Prostate gland (tissue), 2 donors: ENCODE results near the gene RFTN1.

Source experiments
- POLR2A ChIP-seq: fragments of 450-650 bp; IDR thresholded peaks from one replicate; pipeline ENCODE4 v1.6.1; 2016; ENCODE audit warnings: antibody characterized with exemption, mild to moderate bottlenecking
- POLR2AphosphoS5 ChIP-seq: sonication (generic); formaldehyde crosslinking; IDR thresholded peaks from one replicate; pipeline ENCODE4 v1.6.1; 2017; ENCODE audit warnings: antibody characterized with exemption
- TF ChIP-seq, protein P1 (sequence below), 4 experiments: fragments of 200-600 bp in 2 of 4; fragments of 450-650 bp in 2 of 4; sonication (generic) in 2 of 4; IDR thresholded peaks; 1 replicate in 3 of 4; 2 replicates in 1 of 4; pipeline ENCODE4 v1.5.1; 2016 to 2019; ENCODE audit warnings: antibody characterized with exemption in 4 of 4, mild to moderate bottlenecking in 2 of 4, moderate library complexity in 2 of 4

DNA sequence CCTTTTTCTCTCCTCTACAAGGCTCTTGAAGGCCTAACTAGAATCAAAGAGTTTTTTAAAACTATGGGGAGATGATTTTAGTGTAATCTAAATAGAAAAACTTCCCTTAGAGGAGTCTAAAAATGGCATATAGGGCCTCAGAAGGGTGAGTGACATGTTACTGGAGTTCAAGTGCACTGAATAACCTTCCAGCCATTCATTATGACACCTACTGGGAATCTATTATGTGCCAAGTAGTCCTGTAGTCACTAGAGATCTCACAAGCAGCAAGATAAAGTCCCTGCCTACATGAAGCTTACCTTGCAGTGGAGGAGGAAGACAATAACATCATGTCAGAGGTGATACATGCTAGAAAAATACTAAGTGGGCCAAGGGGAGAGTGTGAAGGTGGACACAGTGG is 152.4 kb downstream of the RFTN1 start:
- TF ChIP-seq, protein P1, sequence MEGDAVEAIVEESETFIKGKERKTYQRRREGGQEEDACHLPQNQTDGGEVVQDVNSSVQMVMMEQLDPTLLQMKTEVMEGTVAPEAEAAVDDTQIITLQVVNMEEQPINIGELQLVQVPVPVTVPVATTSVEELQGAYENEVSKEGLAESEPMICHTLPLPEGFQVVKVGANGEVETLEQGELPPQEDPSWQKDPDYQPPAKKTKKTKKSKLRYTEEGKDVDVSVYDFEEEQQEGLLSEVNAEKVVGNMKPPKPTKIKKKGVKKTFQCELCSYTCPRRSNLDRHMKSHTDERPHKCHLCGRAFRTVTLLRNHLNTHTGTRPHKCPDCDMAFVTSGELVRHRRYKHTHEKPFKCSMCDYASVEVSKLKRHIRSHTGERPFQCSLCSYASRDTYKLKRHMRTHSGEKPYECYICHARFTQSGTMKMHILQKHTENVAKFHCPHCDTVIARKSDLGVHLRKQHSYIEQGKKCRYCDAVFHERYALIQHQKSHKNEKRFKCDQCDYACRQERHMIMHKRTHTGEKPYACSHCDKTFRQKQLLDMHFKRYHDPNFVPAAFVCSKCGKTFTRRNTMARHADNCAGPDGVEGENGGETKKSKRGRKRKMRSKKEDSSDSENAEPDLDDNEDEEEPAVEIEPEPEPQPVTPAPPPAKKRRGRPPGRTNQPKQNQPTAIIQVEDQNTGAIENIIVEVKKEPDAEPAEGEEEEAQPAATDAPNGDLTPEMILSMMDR (IDR thresholded peaks at IDR 0.05) = no peak
- no peak for TF ChIP-seq POLR2A
- no peak for TF ChIP-seq POLR2AphosphoS5
